ENCODE data around the gene ATP2A1. TPM values are rescaled to one million over a fixed set of nuclear protein-coding genes. Genes with fewer than 3 reads are reported as not detected.
A peak's percentile ranks its signal among the peaks of the same experiment; 100 is the strongest.
"Not testable (repeated sequence)": the region's sequence is repeated elsewhere in the genome, so short reads cannot be mapped to it uniquely, and the experiment has no call there.

ATP2A1 gene
- total RNA-seq, 1 donor from 2014 or later = 0.16 TPM

GRCh38 chr16:28859326-28859725, 19.0 kb upstream of the ATP2A1 start:
- no peak for DNase-seq

GRCh38 chr16:28863929-28864793, 14.1 kb upstream of the ATP2A1 start:
- DNase-seq = no peak

- DNase-seq = no peak
Observed at GRCh38 chr16:28865001-28865688, 13.1 kb upstream of the ATP2A1 start.

DNA sequence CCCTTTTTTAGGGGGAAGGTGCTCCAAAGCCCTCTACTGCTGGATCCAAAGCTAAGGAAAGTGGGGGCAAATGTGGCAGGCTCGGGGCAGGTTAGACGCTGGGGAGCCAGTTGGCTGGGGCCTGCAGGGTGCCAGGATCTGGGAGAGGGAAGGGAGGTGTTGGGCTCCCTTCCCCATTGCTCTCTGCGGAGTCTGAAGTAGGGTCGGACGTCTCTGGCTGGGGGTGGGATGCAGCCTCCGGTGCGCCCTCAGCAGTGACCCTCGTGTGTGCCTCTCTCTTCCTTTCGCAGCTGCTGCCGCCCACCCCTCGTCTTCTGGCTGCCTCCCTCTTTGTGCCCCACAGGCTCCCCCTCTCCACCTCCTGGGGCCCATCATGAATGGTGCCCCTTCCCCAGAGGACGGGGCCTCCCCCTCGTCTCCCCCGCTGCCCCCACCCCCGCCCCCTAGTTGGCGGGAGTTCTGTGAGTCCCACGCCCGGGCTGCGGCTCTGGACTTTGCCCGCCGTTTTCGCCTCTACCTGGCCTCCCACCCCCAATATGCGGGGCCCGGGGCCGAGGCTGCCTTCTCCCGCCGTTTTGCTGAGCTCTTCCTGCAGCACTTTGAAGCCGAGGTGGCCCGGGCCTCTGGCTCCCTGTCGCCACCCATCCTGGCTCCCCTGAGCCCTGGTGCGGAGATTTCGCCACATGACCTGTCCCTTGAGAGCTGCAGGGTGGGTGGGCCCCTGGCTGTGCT, 12.4 kb upstream of the ATP2A1 start:
- DNase-seq = no peak

- DNase-seq = no peak
Observed at GRCh38 chr16:28866454-28866804, 11.9 kb upstream of the ATP2A1 start.

DNA sequence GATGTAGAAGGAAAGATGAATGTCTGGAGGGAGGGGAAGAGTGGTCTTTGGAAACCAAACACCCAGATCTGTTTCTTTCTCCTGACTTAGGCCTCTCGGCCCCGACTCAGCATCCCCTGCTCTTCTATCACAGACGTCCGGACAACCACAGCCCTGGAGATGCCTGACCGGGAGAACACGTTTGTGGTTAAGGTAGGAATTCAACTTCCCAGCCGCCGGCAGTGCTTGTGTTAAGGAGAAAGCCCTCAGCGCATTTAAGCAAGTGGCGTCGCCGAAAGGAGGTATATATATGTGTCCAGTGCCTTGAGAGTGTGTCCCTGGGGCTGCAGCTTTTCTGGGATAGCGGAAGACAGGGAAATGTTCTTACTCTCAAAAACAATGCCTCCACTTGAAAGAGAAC, 11.0 kb upstream of the ATP2A1 start:
- no peak for DNase-seq

- not testable (repeated sequence) for DNase-seq
Observed at GRCh38 chr16:28867646-28868045, 10.6 kb upstream of the ATP2A1 start.

DNA sequence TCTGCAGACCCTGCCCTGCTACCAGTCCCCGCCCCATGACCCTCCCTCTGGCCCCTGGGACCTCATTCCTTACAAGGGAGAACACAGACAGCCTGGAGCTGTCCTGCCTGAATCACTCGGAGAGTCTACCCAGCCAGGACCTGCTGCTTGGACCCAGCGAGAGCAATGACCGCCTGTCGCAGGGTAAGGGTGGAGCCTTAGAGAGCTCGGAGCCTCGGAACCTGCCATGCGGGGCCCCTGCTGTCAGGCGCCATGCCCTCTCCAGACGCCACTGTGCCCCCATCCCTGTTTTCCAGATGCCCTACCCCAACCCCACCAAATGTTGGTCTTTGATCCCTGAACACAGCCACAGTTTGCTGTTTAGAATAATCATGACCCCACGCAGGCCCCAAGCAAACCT, 9.1 kb upstream of the ATP2A1 start:
- DNase-seq = no peak

GRCh38 chr16:28872952-28873351, 5.3 kb upstream of the ATP2A1 start:
- no peak for DNase-seq

- no peak for DNase-seq
Observed at GRCh38 chr16:28873543-28874201, 4.6 kb upstream of the ATP2A1 start.

DNA sequence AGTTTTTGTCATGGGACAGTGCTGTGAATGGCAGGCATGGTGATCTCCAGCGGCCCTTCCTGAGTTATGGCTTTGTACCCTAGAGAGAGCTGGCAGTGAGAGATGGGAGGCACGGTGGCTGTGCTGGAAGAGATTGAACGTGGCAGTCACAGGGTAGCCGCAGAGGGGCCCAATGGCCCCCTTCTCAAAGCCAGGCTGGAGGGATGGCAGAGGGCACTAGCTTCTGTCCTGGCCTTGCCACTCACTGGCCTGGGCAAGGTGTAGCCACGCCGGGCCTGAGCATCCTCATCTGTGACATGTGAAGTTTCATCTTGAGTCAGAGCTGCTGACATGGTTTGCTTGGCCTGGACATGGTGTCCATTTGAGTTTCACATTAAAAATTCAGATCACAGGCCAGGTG, 3.9 kb upstream of the ATP2A1 start:
- no peak for DNase-seq

- no peak for DNase-seq
Observed at GRCh38 chr16:28875134-28876018, 2.9 kb upstream of the ATP2A1 start.

DNA sequence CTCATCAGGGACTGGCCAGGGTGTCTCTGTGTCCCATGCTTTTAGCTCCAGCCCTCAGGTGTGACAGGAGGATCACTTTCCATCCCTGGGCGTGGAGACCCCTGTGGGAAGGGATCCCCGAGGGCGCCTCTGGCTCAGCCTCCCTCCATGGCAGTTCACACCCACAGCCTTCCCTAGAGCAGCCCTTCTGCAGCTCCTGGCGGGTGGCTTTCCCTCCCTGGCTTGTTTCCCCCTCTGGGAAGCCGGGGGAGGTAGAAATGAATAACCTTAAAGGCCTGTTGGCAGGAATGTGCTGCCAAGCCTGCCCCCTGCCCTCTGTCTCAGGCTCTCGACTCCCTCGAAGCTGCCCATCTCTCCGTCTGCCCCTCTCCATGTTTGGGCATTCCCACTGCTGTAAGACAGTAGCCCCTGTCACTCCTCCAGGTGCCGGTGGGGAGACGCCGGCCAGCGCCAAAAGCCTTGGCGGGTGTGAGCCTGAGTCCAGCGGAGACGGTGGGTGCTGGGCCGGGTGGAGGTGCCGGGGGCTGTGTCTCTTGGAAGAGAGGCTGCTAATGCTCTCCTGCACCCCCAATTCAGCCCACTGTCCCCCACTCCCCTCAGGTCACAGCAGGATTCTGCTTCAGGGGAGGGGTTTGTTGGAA, 2.1 kb upstream of the ATP2A1 start:
- no peak for DNase-seq

GRCh38 chr16:28876973-28877654, 1.2 kb upstream of the ATP2A1 start:
- no peak for DNase-seq

GRCh38 chr16:28877655-28878000, 660 bp upstream of the ATP2A1 start:
- DNase-seq = no peak

DNA sequence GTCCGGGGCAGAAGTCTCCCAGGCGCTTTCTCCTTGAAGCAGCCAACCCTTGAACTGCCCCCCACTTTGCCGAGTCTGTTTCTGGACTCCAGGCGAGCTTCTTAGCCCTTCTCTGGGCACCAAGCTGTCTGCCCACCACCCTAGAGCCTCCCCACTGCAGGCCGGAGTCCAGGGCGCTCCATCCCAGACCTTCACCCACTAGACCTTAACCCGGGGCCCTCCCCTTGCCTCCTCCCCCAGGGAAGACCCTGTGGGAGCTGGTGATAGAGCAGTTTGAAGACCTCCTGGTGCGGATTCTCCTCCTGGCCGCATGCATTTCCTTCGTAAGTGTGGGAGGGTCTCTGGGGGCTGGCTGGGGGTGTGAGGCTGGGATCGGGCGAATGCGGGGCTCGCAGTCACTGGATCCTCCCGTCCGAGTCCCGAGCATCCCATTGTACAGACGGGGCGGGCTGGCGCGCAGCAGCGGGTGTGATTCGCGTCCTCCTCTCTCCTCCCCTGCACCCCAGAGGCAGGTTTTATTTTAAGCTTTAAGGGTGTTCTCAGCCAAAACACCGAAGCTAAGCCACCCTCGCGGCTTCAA, 1.1 kb downstream of the ATP2A1 start:
- DNase-seq = no peak

GRCh38 chr16:28879841-28880588, 1.7 kb downstream of the ATP2A1 start:
- peak; percentile 83 for DNase-seq

- DNase-seq = no peak
Observed at GRCh38 chr16:28880589-28880915, 2.3 kb downstream of the ATP2A1 start.

DNA sequence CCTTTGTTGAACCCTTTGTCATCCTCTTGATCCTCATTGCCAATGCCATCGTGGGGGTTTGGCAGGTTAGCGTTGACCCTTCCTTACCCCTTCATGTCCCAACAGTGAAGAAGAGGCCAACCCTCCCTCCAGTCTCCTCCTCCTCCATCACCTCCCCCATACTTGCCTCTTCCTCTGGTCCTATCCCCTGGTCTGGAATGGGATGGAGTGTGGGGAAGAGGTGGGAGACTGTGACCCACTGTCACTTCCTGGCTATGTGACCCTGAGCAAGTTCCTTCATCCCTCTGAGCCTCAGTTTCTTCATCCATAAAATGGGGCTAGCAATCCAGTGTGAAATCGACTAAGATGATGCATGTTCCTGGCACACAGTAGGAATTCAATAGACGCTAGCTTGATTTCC, 2.7 kb downstream of the ATP2A1 start:
- no peak for DNase-seq

- not testable (repeated sequence) for DNase-seq
Observed at GRCh38 chr16:28881565-28881964, 3.3 kb downstream of the ATP2A1 start.
